Stomach (tissue), 9 donors: ENCODE measurements around the gene ATP6V1E1. TPM values are rescaled to one million over a fixed set of nuclear protein-coding genes. Genes with fewer than 3 reads are reported as not detected.

ENCODE experiments used
- DNase-seq, 2 donors: peaks; one replicate each; pipeline versions ENCODE4 v3.0.0 to v3.0.0-alpha.2; 2013 to 2019
- H3K27ac ChIP-seq, 5 donors: fragments of 200-600 bp in 4 of 5; sonication (generic) in 4 of 5; one replicate each; pipeline ENCODE4 v1.5.1; 2013 to 2019; ENCODE audit warnings: mild to moderate bottlenecking in 1 of 5, moderate library complexity in 1 of 5
- H3K27me3 ChIP-seq, 3 donors: fragments of 200-600 bp; sonication (generic); one replicate each; pipeline ENCODE4 v1.5.1; 2017 to 2019; ENCODE audit warnings: mixed run types in 1 of 3
- H3K36me3 ChIP-seq, 4 donors: fragments of 200-600 bp; sonication (generic); 1 replicate in 3 of 4; 2 replicates in 1 of 4; pipeline ENCODE4 v1.5.1; 2016 to 2019
- H3K4me1 ChIP-seq, 4 donors: fragments of 200-600 bp; sonication (generic); one replicate each; pipeline ENCODE4 v1.5.1; 2016 to 2019
- H3K4me3 ChIP-seq, 4 donors: fragments of 200-600 bp; sonication (generic) in 3 of 4; one replicate each; pipeline ENCODE4 v1.5.1; 2016 to 2019; ENCODE audit warnings: mild to moderate bottlenecking in 1 of 4
- H3K9me3 ChIP-seq, 4 donors: fragments of 200-600 bp; sonication (generic); one replicate each; pipeline ENCODE4 v1.5.1; 2016 to 2019
- CTCF ChIP-seq, 7 experiments: fragments of 450-650 bp in 4 of 7; fragments of 200-600 bp in 3 of 7; sonication (generic) in 3 of 7; IDR thresholded peaks; one replicate each; pipeline ENCODE4 v1.5.1; 2016 to 2019; ENCODE audit warnings: antibody characterized with exemption in 7 of 7, control low read depth in 2 of 7, mild to moderate bottlenecking in 1 of 7
- EP300 ChIP-seq: sonication (generic); formaldehyde crosslinking; IDR thresholded peaks from one replicate; pipeline ENCODE4 v1.6.1; 2017; ENCODE audit warnings: antibody characterized with exemption
- POLR2A ChIP-seq, 4 donors: fragments of 450-650 bp; IDR thresholded peaks; one replicate each; pipeline ENCODE4 v1.6.1; 2016; ENCODE audit warnings: antibody characterized with exemption in 4 of 4, control low read depth in 2 of 4, mild to moderate bottlenecking in 1 of 4, moderate library complexity in 1 of 4
- POLR2AphosphoS5 ChIP-seq, 3 donors: sonication (generic); formaldehyde crosslinking; IDR thresholded peaks; one replicate each; pipeline ENCODE4 v1.6.1; 2016; ENCODE audit warnings: antibody characterized with exemption in 3 of 3
- WGBS, 5 donors: extraction: QIAGEN DNeasy Blood & Tissue Kit in 3 of 5; methylation state at CpG; one replicate each; pipeline versions ENCODE4 v1.1.5 to v1.1.7; 2013 to 2018; 5-methylcytosine and 5-hydroxymethylcytosine counted together
- intact Hi-C: fragments of 100-400 bp; cut with DNase I; formaldehyde crosslinking; loops from one replicate; pipeline ENCODE4 v1.15.1; 2023; ENCODE audit warnings: low total_unique reads
- polyA plus RNA-seq, 3 donors: library from polyadenylated mRNA; stranded (reverse); fragments of 200-250 nt; gene quantifications; one replicate each; pipeline ENCODE4 v1.2.3, GENCODE V29; 2013
- total RNA-seq, 5 donors: library from RNA; depleted of rRNA; stranded (reverse); fragments of >200 nt; gene quantifications; one replicate each; pipeline versions ENCODE4 v1.1.0 to v1.2.3, GENCODE V29; 2014 to 2016
- donor health status: healthy with polysubstance abuse.
- donor health status: Bipolar disorder and iron deficiency.
- donor health status: healthy.

The ATP6V1E1 gene
- total and polyA plus RNA-seq, 8 donors = 22.2 to 284 (median 117) TPM

- H3K9me3 ChIP-seq = peaks cover 0 to 11% (median 0%) of the 10 kb centered on the region in 4 donors
- intact Hi-C loops = no loop called here
- no peaks in the 10 kb centered on the region for H3K4me1 ChIP-seq
- DNase-seq = no peak
- H3K36me3 ChIP-seq = peaks cover 20 to 69% (median 62%) of the 10 kb centered on the region in 4 donors
- 90 to 97% (median 96%) methylated on average over 4 to 6 of the region's 6 CpGs for WGBS, 5 donors
- TF ChIP-seq EP300 = no peak
- TF ChIP-seq POLR2AphosphoS5 (IDR thresholded peaks at IDR 0.05) = no peak
- no peak for TF ChIP-seq CTCF (IDR thresholded peaks at IDR 0.05)
- no peak for TF ChIP-seq POLR2A (IDR thresholded peaks at IDR 0.05)
- no peak overlapping the region for H3K27ac ChIP-seq
- no peaks in the 10 kb centered on the region for H3K27me3 ChIP-seq
- no peak overlapping the region for H3K4me3 ChIP-seq
These were observed 36.0 kb upstream of the ATP6V1E1 start for GRCh38 chr22:17664414-17665055.

- DNase-seq = no peak
- H3K9me3 ChIP-seq = no peaks in the 10 kb centered on the region
These were observed 28.4 kb upstream of the ATP6V1E1 start for GRCh38 chr22:17656870-17657395.

GRCh38 chr22:17655289-17655688 lies 26.7 kb upstream of the ATP6V1E1 start:
- Histone ChIP-seq H3K4me3 (no peak overlapping the region), H3K27me3 (no peaks in the 10 kb centered on the region), H3K27ac (no peak overlapping the region), H3K9me3 (no peaks in the 10 kb centered on the region), H3K4me1 (peaks cover 0 to 13% (median 4%) of the 10 kb centered on the region in 4 donors), H3K36me3 (peaks cover 4 to 48% (median 44%) of the 10 kb centered on the region in 4 donors)
- TF ChIP-seq POLR2A (IDR thresholded peaks at IDR 0.05) = no peak
- no peak for TF ChIP-seq POLR2AphosphoS5 (IDR thresholded peaks at IDR 0.05)
- no peak for TF ChIP-seq EP300
- no peak for TF ChIP-seq CTCF (IDR thresholded peaks at IDR 0.05)
- WGBS, 5 donors = 89 to 94% (median 90%) methylated on average over 3 of the region's 3 CpGs
- no peak for DNase-seq
- intact Hi-C loops = no loop called here

More at GRCh38 chr22:17656870-17657395, 28.4 kb upstream of the ATP6V1E1 start:
- 88 to 94% (median 91%) methylated on average over 10 of the region's 10 CpGs for WGBS, 5 donors
- Histone ChIP-seq H3K36me3 (peaks cover 10 to 65% (median 55%) of the 10 kb centered on the region in 4 donors), H3K4me1 (peaks cover 0 to 13% (median 4%) of the 10 kb centered on the region in 4 donors), H3K27me3 (no peaks in the 10 kb centered on the region), H3K27ac (no peak overlapping the region), H3K4me3 (no peak overlapping the region)
- intact Hi-C loops = no loop called here
- TF ChIP-seq POLR2AphosphoS5 (IDR thresholded peaks at IDR 0.05) (no peak), POLR2A (IDR thresholded peaks at IDR 0.05) (no peak), CTCF (IDR thresholded peaks at IDR 0.05) (no peak), EP300 (no peak)

- Histone ChIP-seq H3K4me3 (no peak overlapping the region), H3K4me1 (peaks cover 0 to 6% (median 0%) of the 10 kb centered on the region in 4 donors), H3K27ac (no peak overlapping the region), H3K36me3 (no peaks in the 10 kb centered on the region), H3K9me3 (no peaks in the 10 kb centered on the region), H3K27me3 (no peaks in the 10 kb centered on the region)
- no peak for DNase-seq
- no peak for TF ChIP-seq POLR2AphosphoS5 (IDR thresholded peaks at IDR 0.05)
- no peak for TF ChIP-seq POLR2A (IDR thresholded peaks at IDR 0.05)
- intact Hi-C loops = no loop called here
- WGBS, 5 donors = 48 to 67% (median 64%) methylated on average over 1 of the region's 1 CpG
These were observed 20.0 kb upstream of the ATP6V1E1 start for GRCh38 chr22:17648569-17648968.

- Histone ChIP-seq H3K27ac (no peak overlapping the region), H3K9me3 (no peaks in the 10 kb centered on the region), H3K36me3 (no peaks in the 10 kb centered on the region), H3K27me3 (no peaks in the 10 kb centered on the region), H3K4me1 (peaks cover 0 to 5% (median 0%) of the 10 kb centered on the region in 4 donors), H3K4me3 (no peak overlapping the region)
- 82 to 94% (median 87%) methylated on average over 5 of the region's 5 CpGs for WGBS, 5 donors
- DNase-seq = no peak
- intact Hi-C loops = no loop called here
- TF ChIP-seq POLR2A (IDR thresholded peaks at IDR 0.05) (no peak), CTCF (IDR thresholded peaks at IDR 0.05) (no peak), POLR2AphosphoS5 (IDR thresholded peaks at IDR 0.05) (no peak), EP300 (no peak)
These were observed 19.4 kb upstream of the ATP6V1E1 start for GRCh38 chr22:17647991-17648390.
